HPDE6-E6E7 (cell line): ENCODE data around the gene MTMR1.

Experiments
- DNase-seq: peaks from one replicate; pipeline ENCODE4 v3.0.0; 2011; ENCODE audit warnings: missing footprints; ENCODE audit errors: extremely low spot score

The MTMR1 gene

GRCh38 chrX:150692831-150693724, at the start of gene MTMR1:
Gene MTMR1 (plus strand): TSS chrX:150693396. CDS start chrX:150693531, 135 bp downstream.
- DNase-seq, result no peak

GRCh38 chrX:150643958-150644357, 49.2 kb upstream of the MTMR1 start:
- no peak for DNase-seq

- DNase-seq, result no peak
Measured at GRCh38 chrX:150644422-150644821, 48.8 kb upstream of the MTMR1 start.

GRCh38 chrX:150647331-150647730, 45.9 kb upstream of the MTMR1 start:
- DNase-seq, result no peak

GRCh38 chrX:150648296-150648940, 44.8 kb upstream of the MTMR1 start:
- DNase-seq, result no peak

- no peak for DNase-seq
Measured at GRCh38 chrX:150649096-150649870, 43.9 kb upstream of the MTMR1 start.

GRCh38 chrX:150651906-150652305, 41.3 kb upstream of the MTMR1 start:
- DNase-seq, result no peak

- DNase-seq, result no peak
Measured at GRCh38 chrX:150655788-150656187, 37.4 kb upstream of the MTMR1 start.

- no peak for DNase-seq
Measured at GRCh38 chrX:150663073-150663472, 30.1 kb upstream of the MTMR1 start.

GRCh38 chrX:150664290-150664689, 28.9 kb upstream of the MTMR1 start:
- no peak for DNase-seq

GRCh38 chrX:150676221-150676620, 17.0 kb upstream of the MTMR1 start:
- no peak for DNase-seq

GRCh38 chrX:150680974-150681373, 12.2 kb upstream of the MTMR1 start:
- DNase-seq, result peak; percentile 70

GRCh38 chrX:150683112-150683511, 10.1 kb upstream of the MTMR1 start:
- no peak for DNase-seq

- DNase-seq, result no peak
Measured at GRCh38 chrX:150683536-150684146, 9.6 kb upstream of the MTMR1 start.

GRCh38 chrX:150688911-150689451, 4.2 kb upstream of the MTMR1 start:
- peak; percentile 90 for DNase-seq

GRCh38 chrX:150690126-150690525, 3.1 kb upstream of the MTMR1 start:
- DNase-seq, result peak; percentile 71

- no peak for DNase-seq
Measured at GRCh38 chrX:150692296-150692695, 900 bp upstream of the MTMR1 start.

- DNase-seq, result peak; percentile 86
Measured at GRCh38 chrX:150693725-150694574, 754 bp downstream of the MTMR1 start.

- no peak for DNase-seq
Measured at GRCh38 chrX:150694738-150695410, 1.7 kb downstream of the MTMR1 start.

- no peak for DNase-seq
Measured at GRCh38 chrX:150696331-150696730, 3.1 kb downstream of the MTMR1 start.
